Heart left ventricle (tissue), 16 donors: Measurements from ENCODE around the gene TOMM20. TPM values are rescaled to one million over a fixed set of nuclear protein-coding genes. Genes with fewer than 3 reads are reported as not detected.
A peak's percentile ranks its signal among the peaks of the same experiment; 100 is the strongest.
"Not testable (repeated sequence)": the region's sequence is repeated elsewhere in the genome, so short reads cannot be mapped to it uniquely, and the experiment has no call there.

Experiments
- ATAC-seq, 4 donors: fragments of 200-7000 bp; cut with Tn5 transposase; one replicate each; pipeline ENCODE4 v1.9.1; 2020 to 2022; ENCODE audit warnings: moderate library complexity in 4 of 4, mild to moderate bottlenecking in 3 of 4, moderate number of reproducible peaks in 1 of 4
- DNase-seq, 5 donors: peaks; one replicate each; pipeline ENCODE4 v3.0.0-alpha.2; 2020
- H3K27ac ChIP-seq, 12 donors: fragments of 200-600 bp; sonication (generic) in 4 of 12; one replicate each; pipeline versions ENCODE4 v1.5.0 to v1.8.0; 2016 to 2022; ENCODE audit warnings: mild to moderate bottlenecking in 2 of 12
- H3K27me3 ChIP-seq, 9 donors: fragments of 200-600 bp; sonication (generic) in 2 of 9; one replicate each; pipeline versions ENCODE4 v1.5.1 to v1.8.0; 2016 to 2022; ENCODE audit warnings: mild to moderate bottlenecking in 3 of 9
- H3K36me3 ChIP-seq, 9 donors: fragments of 200-600 bp; sonication (generic) in 2 of 9; one replicate each; pipeline versions ENCODE4 v1.5.0 to v1.8.0; 2018 to 2022; ENCODE audit warnings: mild to moderate bottlenecking in 2 of 9
- H3K4me1 ChIP-seq, 12 donors: fragments of 200-600 bp; sonication (generic) in 4 of 12; one replicate each; pipeline versions ENCODE4 v1.5.0 to v1.8.0; 2016 to 2022; ENCODE audit warnings: mild to moderate bottlenecking in 3 of 12
- H3K4me3 ChIP-seq, 12 donors: fragments of 200-600 bp; sonication (generic) in 4 of 12; one replicate each; pipeline versions ENCODE4 v1.5.0 to v1.8.0; 2017 to 2022; ENCODE audit warnings: mild to moderate bottlenecking in 9 of 12, moderate library complexity in 4 of 12
- H3K9me3 ChIP-seq, 12 donors: fragments of 200-600 bp; sonication (generic) in 4 of 12; one replicate each; pipeline versions ENCODE4 v1.5.0 to v1.8.0; 2016 to 2022; ENCODE audit warnings: mild to moderate bottlenecking in 1 of 12
- CTCF ChIP-seq, 12 donors: fragments of 200-600 bp; sonication (generic) in 4 of 12; IDR thresholded peaks; one replicate each; pipeline versions ENCODE4 v1.5.0 to v1.8.0; 2018 to 2022; ENCODE audit warnings: antibody characterized with exemption in 12 of 12, mild to moderate bottlenecking in 5 of 12
- POLR2A ChIP-seq, 2 donors: fragments of 450-650 bp; IDR thresholded peaks; one replicate each; pipeline ENCODE4 v1.6.1; 2017; ENCODE audit warnings: antibody characterized with exemption in 2 of 2, mild to moderate bottlenecking in 2 of 2, moderate library complexity in 2 of 2
- WGBS, 4 donors: extraction: QIAGEN DNeasy Blood & Tissue Kit in 2 of 4; methylation state at CpG; one replicate each; pipeline versions ENCODE4 v1.1.5 to v1.1.7; 2013 to 2018; 5-methylcytosine and 5-hydroxymethylcytosine counted together
- intact Hi-C, 10 donors: fragments of 100-400 bp; cut with DNase I; formaldehyde crosslinking; loops; one replicate each; pipeline versions ENCODE4 v1.11.1 to v1.14.2; 2022
- polyA plus RNA-seq, 2 donors: library from polyadenylated mRNA; stranded (reverse); fragments of 200-250 nt; gene quantifications; one replicate each; pipeline ENCODE4 v1.2.3, GENCODE V29; 2013
- total RNA-seq, 9 donors: library from RNA; depleted of rRNA in 2 of 9; stranded (reverse); fragments of >200 nt in 2 of 9; fragmentation: NEBNext Ultra II Directional in 3 of 9; extraction: Animal tissue kit (Norgen Biotek cat#: 25700) in 3 of 9; gene quantifications; one replicate each; pipeline versions ENCODE4 v1.1.0 to v1.2.4, GENCODE V29; 2016 to 2023
- donor health status: ischemic (EF 13 %, LVEDD 7.1; RV severe dilation, severe dysfunction).
- donor health status: healthy with polysubstance abuse.
- donor health status: DM: no; HTN: yes; CAD: no.
- donor health status: DM: no; HTN: no; CAD: no.
- donor health status: ischemic (EF 25% LVEDD 6.9; RV normal size, moderate dysfunction).
- donor health status: ischemic (EF 25% LVEDD 5.7; RV mildly dilated, moderate dysfunction).
- donor health status: healthy.
- donor health status: DM: yes; HTN: yes; CAD: no.
- donor health status: ischemic (EF 35%, LVEDD 5.7; RV mildly dilated, moderate dysfunction).
- donor health status: nonischemic (EF 11% LVEDD 7.7; RV severe dilation, severe dysfunction).
- donor health status: DM: yes; HTN: yes; CAD: no.
- donor health status: PGD.
- donor health status: ischemic (EF 29% LVEDD 5.4; RV normal size, mild dysfunction).
- donor health status: nonischemic (EF 23%, LVEDD 6.1; RV moderate dilation, normal function).

Gene TOMM20
- total and polyA plus RNA-seq, 11 donors = 43.0 to 100 (median 82.7) TPM

- WGBS, 4 donors = 67 to 69% (median 69%) methylated on average over 21 of the region's 21 CpGs
- ATAC-seq = peak in 1 of 4 donors; percentile 22
Measured at GRCh38 chr1:235161685-235162327, 33.2 kb upstream of the TOMM20 start.

GRCh38 chr1:235160957-235161684 is 32.5 kb upstream of the TOMM20 start, which contains the start of gene RBM34:
RBM34 (minus strand) TSS chr1:235161250; CDS start chr1:235161226, 24 bp downstream.
- peaks cover 0 to 28% (median 16%) of the 10 kb centered on the region in 12 donors for H3K4me1 ChIP-seq
- peak within 1 kb of the TSS; percentile 60 to 92 (median 84) for H3K27ac ChIP-seq
- H3K9me3 ChIP-seq = no peaks in the 10 kb centered on the region
- 0 to 1% (median 0%) methylated on average over 47 to 52 of the region's 52 CpGs for WGBS, 4 donors
- TF ChIP-seq CTCF (IDR thresholded peaks at IDR 0.05) (peak in 8 of 12 donors; percentile 13 to 42 (median 28)), POLR2A (IDR thresholded peaks at IDR 0.05) (peak; percentile 90 to 98)
- ATAC-seq (peak; percentile 98 to 99 (median 98)), DNase-seq (peak; percentile 92 to 96 (median 93))
- peak within 1 kb of the TSS; percentile 59 to 90 (median 72) for H3K4me3 ChIP-seq
- peaks cover 0 to 42% (median 30%) of the 10 kb centered on the region in 9 donors for H3K36me3 ChIP-seq
- intact Hi-C loops = loop anchor here in 3 of 10 donors (2.0 to 5.0 kb wide), 3 partner anchors 32 to 166 kb away; partner anchors contain the start of genes TOMM20 (in 2 of the 3), ARID4B (in 1 of the 3) and GGPS1 (in 1 of the 3)
- H3K27me3 ChIP-seq = no peaks in the 10 kb centered on the region

More at GRCh38 chr1:235161685-235162327, 33.2 kb upstream of the TOMM20 start:
- DNase-seq = no peak
- peak overlapping the region in 11 of 12 donors; percentile 79 to 92 (median 85) for H3K27ac ChIP-seq
- no peaks in the 10 kb centered on the region for H3K9me3 ChIP-seq
- intact Hi-C loops = loop anchor here in 3 of 10 donors (2.0 to 5.0 kb wide), 3 partner anchors 33 to 165 kb away; partner anchors contain the start of genes TOMM20 (in 2 of the 3), ARID4B (in 1 of the 3) and GGPS1 (in 1 of the 3)
- peaks cover 0 to 28% (median 16%) of the 10 kb centered on the region in 12 donors for H3K4me1 ChIP-seq
- TF ChIP-seq CTCF (IDR thresholded peaks at IDR 0.05) (no peak), POLR2A (IDR thresholded peaks at IDR 0.05) (no peak)
- no peaks in the 10 kb centered on the region for H3K27me3 ChIP-seq
- peaks cover 0 to 37% (median 26%) of the 10 kb centered on the region in 9 donors for H3K36me3 ChIP-seq
- peak overlapping the region; percentile 59 to 90 (median 72) for H3K4me3 ChIP-seq

GRCh38 chr1:235160383-235160956 is 31.8 kb upstream of the TOMM20 start:
- DNase-seq (no peak), ATAC-seq (peak in 1 of 4 donors; percentile 53)
- TF ChIP-seq CTCF (IDR thresholded peaks at IDR 0.05) = no peak
- no peak for TF ChIP-seq POLR2A (IDR thresholded peaks at IDR 0.05)
- WGBS, 4 donors = 12 to 16% (median 15%) methylated on average over 14 of the region's 14 CpGs
- peak overlapping the region; percentile 59 to 90 (median 72) for H3K4me3 ChIP-seq
- no peaks in the 10 kb centered on the region for H3K27me3 ChIP-seq
- peaks cover 0 to 46% (median 36%) of the 10 kb centered on the region in 9 donors for H3K36me3 ChIP-seq
- intact Hi-C loops = loop anchor here in 3 of 10 donors (2.0 to 5.0 kb wide), 3 partner anchors 32 to 167 kb away; partner anchors contain the start of genes TOMM20 (in 2 of the 3), ARID4B (in 1 of the 3) and GGPS1 (in 1 of the 3)
- peaks cover 0 to 28% (median 16%) of the 10 kb centered on the region in 12 donors for H3K4me1 ChIP-seq
- no peaks in the 10 kb centered on the region for H3K9me3 ChIP-seq
- H3K27ac ChIP-seq = peak overlapping the region; percentile 60 to 92 (median 84)

GRCh38 chr1:235159930-235160329 is 31.3 kb upstream of the TOMM20 start:
- not testable (repeated sequence) for H3K27me3 ChIP-seq, ATAC-seq, H3K9me3 ChIP-seq, DNase-seq
- intact Hi-C loops = loop anchor here in 3 of 10 donors (2.0 to 5.0 kb wide), 3 partner anchors 31 to 167 kb away; partner anchors contain the start of genes TOMM20 (in 2 of the 3), ARID4B (in 1 of the 3) and GGPS1 (in 1 of the 3)
- 82 to 93% (median 90%) methylated on average over 9 of the region's 9 CpGs for WGBS, 4 donors
- Histone ChIP-seq H3K4me1 (peaks cover 0 to 28% (median 16%) of the 10 kb centered on the region in 12 donors), H3K27ac (peak overlapping the region in 2 of 12 donors; percentile 85 to 91), H3K4me3 (peak overlapping the region in 10 of 12 donors; percentile 69 to 90 (median 75)), H3K36me3 (peaks cover 0 to 51% (median 41%) of the 10 kb centered on the region in 9 donors)

GRCh38 chr1:235159284-235159683 is 30.6 kb upstream of the TOMM20 start:
- H3K27ac ChIP-seq, ATAC-seq, intact Hi-C loops, H3K9me3 ChIP-seq, H3K4me3 ChIP-seq, DNase-seq, H3K27me3 ChIP-seq: not testable (repeated sequence)
- 91 to 98% (median 94%) methylated on average over 9 of the region's 9 CpGs for WGBS, 4 donors
- Histone ChIP-seq H3K36me3 (peaks cover 0 to 57% (median 47%) of the 10 kb centered on the region in 9 donors), H3K4me1 (peaks cover 0 to 28% (median 16%) of the 10 kb centered on the region in 12 donors)
